ENCODE data around the gene LRMDA. TPM values are rescaled to one million over a fixed set of nuclear protein-coding genes. Genes with fewer than 3 reads are reported as not detected.

LRMDA gene
- total and polyA plus RNA-seq, 2 of the 8 experiments (the other 6 are each of a cell fraction or from before 2014, with no cell fraction given) = 0.86 to 2.8 TPM

DNA sequence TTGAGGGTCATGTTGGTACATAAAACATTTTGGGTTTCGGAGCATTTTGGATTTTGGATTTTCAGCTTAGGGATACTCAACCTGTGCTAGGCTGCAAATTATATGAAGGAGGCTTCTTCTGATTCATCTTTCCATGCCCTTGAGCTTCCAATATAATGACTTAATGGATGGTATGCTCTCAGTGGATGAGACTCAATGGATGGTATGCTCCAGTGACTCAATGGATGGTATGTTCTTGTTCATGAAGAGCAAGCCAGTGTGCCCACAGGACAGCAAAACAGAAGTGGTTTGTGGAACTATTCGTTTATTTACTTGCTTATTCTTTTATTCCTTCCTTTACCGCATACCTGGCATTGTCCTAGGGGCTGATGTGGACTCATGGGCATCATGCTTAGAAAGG, 969.6 kb downstream of the LRMDA start (continued):
- TF ChIP-seq, protein P1, sequence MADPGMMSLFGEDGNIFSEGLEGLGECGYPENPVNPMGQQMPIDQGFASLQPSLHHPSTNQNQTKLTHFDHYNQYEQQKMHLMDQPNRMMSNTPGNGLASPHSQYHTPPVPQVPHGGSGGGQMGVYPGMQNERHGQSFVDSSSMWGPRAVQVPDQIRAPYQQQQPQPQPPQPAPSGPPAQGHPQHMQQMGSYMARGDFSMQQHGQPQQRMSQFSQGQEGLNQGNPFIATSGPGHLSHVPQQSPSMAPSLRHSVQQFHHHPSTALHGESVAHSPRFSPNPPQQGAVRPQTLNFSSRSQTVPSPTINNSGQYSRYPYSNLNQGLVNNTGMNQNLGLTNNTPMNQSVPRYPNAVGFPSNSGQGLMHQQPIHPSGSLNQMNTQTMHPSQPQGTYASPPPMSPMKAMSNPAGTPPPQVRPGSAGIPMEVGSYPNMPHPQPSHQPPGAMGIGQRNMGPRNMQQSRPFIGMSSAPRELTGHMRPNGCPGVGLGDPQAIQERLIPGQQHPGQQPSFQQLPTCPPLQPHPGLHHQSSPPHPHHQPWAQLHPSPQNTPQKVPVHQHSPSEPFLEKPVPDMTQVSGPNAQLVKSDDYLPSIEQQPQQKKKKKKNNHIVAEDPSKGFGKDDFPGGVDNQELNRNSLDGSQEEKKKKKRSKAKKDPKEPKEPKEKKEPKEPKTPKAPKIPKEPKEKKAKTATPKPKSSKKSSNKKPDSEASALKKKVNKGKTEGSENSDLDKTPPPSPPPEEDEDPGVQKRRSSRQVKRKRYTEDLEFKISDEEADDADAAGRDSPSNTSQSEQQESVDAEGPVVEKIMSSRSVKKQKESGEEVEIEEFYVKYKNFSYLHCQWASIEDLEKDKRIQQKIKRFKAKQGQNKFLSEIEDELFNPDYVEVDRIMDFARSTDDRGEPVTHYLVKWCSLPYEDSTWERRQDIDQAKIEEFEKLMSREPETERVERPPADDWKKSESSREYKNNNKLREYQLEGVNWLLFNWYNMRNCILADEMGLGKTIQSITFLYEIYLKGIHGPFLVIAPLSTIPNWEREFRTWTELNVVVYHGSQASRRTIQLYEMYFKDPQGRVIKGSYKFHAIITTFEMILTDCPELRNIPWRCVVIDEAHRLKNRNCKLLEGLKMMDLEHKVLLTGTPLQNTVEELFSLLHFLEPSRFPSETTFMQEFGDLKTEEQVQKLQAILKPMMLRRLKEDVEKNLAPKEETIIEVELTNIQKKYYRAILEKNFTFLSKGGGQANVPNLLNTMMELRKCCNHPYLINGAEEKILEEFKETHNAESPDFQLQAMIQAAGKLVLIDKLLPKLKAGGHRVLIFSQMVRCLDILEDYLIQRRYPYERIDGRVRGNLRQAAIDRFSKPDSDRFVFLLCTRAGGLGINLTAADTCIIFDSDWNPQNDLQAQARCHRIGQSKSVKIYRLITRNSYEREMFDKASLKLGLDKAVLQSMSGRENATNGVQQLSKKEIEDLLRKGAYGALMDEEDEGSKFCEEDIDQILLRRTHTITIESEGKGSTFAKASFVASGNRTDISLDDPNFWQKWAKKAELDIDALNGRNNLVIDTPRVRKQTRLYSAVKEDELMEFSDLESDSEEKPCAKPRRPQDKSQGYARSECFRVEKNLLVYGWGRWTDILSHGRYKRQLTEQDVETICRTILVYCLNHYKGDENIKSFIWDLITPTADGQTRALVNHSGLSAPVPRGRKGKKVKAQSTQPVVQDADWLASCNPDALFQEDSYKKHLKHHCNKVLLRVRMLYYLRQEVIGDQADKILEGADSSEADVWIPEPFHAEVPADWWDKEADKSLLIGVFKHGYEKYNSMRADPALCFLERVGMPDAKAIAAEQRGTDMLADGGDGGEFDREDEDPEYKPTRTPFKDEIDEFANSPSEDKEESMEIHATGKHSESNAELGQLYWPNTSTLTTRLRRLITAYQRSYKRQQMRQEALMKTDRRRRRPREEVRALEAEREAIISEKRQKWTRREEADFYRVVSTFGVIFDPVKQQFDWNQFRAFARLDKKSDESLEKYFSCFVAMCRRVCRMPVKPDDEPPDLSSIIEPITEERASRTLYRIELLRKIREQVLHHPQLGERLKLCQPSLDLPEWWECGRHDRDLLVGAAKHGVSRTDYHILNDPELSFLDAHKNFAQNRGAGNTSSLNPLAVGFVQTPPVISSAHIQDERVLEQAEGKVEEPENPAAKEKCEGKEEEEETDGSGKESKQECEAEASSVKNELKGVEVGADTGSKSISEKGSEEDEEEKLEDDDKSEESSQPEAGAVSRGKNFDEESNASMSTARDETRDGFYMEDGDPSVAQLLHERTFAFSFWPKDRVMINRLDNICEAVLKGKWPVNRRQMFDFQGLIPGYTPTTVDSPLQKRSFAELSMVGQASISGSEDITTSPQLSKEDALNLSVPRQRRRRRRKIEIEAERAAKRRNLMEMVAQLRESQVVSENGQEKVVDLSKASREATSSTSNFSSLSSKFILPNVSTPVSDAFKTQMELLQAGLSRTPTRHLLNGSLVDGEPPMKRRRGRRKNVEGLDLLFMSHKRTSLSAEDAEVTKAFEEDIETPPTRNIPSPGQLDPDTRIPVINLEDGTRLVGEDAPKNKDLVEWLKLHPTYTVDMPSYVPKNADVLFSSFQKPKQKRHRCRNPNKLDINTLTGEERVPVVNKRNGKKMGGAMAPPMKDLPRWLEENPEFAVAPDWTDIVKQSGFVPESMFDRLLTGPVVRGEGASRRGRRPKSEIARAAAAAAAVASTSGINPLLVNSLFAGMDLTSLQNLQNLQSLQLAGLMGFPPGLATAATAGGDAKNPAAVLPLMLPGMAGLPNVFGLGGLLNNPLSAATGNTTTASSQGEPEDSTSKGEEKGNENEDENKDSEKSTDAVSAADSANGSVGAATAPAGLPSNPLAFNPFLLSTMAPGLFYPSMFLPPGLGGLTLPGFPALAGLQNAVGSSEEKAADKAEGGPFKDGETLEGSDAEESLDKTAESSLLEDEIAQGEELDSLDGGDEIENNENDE (IDR thresholded peaks at IDR 0.05; ENCODE audit: insufficient replicate concordance, low read length) = no peak
- TF ChIP-seq CBX5 (IDR thresholded peaks at IDR 0.05; ENCODE audit: low read depth, low read length) (no peak), TAF7 (optimal IDR thresholded peaks at IDR 0.05; ENCODE audit: borderline replicate concordance, low read depth, low read length) (no peak), RAD21 (IDR thresholded peaks at IDR 0.05 in 1 of 2, conservative IDR thresholded peaks at IDR 0.05 in 1 of 2; ENCODE audit: low read depth in 2 of 2, low read length in 2 of 2) (no peak), BCL11A (IDR thresholded peaks at IDR 0.05; ENCODE audit: low read depth in 2 of 2, low read length in 2 of 2) (no peak), CTCF (IDR thresholded peaks at IDR 0.05; ENCODE audit: control extremely low read depth in 1 of 3, insufficient read depth in 1 of 3, low read depth in 1 of 3, low read length in 3 of 3) (no peak), RFX5 (IDR thresholded peaks at IDR 0.05; ENCODE audit: borderline replicate concordance, low read depth, low read length) (no peak), EGR1 (IDR thresholded peaks at IDR 0.05; ENCODE audit: borderline replicate concordance, low read depth, low read length) (no peak), HDAC6 (IDR thresholded peaks at IDR 0.05; ENCODE audit: low read depth, low read length) (no peak)
